ENCODE results near the gene PAH. TPM values are rescaled to one million over a fixed set of nuclear protein-coding genes. Genes with fewer than 3 reads are reported as not detected.

Gene PAH
- total RNA-seq, 1 experiment from 2014 or later = not detected

DNA sequence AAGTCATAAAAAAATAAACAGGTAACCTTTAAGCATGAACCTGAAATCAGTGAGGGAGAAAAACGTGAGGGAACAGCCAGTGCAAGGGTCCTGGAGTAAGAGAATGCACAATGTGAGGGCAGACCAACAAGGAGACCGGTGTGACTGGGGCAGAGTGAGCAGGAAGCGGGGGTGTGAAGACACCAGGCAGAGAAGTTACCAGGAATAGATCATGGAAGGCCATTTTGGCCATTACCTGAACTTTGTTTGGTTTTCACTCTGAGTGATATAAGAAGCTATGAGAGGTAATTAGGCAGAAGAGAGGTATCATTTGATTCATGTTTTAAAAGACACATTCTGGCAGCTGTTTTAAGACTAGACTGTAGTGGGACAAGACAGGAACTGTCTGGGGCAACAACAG is 15.0 kb downstream of the PAH start:
- Histone ChIP-seq H3K27ac (ENCODE audit: low read depth, low read length, poor library complexity, severe bottlenecking) (no peak overlapping the region), H3K4me1 (ENCODE audit: insufficient read depth, low read length, poor library complexity, severe bottlenecking) (no peaks in the 10 kb centered on the region), H3K36me3 (ENCODE audit: insufficient read depth, low read length, poor library complexity, severe bottlenecking) (no peaks in the 10 kb centered on the region), H3K4me3 (ENCODE audit: low read depth, low read length, poor library complexity, severe bottlenecking) (no peak overlapping the region), H3K27me3 (replicated peaks; ENCODE audit: insufficient read depth, low read depth, low read length, poor library complexity) (peaks cover 38% of the 10 kb centered on the region), H3K9me3 (ENCODE audit: low read depth, low read length, poor library complexity, severe bottlenecking) (no peaks in the 10 kb centered on the region)
- no peak for DNase-seq (ENCODE audit: low spot score)
- ChIA-PET POLR2A (ENCODE audit: low non-redundant PET) (no interaction called here), CTCF (no interaction called here)
- intact Hi-C loops (cut with micrococcal nuclease; ENCODE audit: unreplicated experiment) = no loop called here
- BruUV-seq (replicated peaks) = no TSS peak
- TF ChIP-seq, protein P1, sequence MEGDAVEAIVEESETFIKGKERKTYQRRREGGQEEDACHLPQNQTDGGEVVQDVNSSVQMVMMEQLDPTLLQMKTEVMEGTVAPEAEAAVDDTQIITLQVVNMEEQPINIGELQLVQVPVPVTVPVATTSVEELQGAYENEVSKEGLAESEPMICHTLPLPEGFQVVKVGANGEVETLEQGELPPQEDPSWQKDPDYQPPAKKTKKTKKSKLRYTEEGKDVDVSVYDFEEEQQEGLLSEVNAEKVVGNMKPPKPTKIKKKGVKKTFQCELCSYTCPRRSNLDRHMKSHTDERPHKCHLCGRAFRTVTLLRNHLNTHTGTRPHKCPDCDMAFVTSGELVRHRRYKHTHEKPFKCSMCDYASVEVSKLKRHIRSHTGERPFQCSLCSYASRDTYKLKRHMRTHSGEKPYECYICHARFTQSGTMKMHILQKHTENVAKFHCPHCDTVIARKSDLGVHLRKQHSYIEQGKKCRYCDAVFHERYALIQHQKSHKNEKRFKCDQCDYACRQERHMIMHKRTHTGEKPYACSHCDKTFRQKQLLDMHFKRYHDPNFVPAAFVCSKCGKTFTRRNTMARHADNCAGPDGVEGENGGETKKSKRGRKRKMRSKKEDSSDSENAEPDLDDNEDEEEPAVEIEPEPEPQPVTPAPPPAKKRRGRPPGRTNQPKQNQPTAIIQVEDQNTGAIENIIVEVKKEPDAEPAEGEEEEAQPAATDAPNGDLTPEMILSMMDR (conservative IDR thresholded peaks at IDR 0.05; ENCODE audit: low read depth, low read length) = no peak

DNA sequence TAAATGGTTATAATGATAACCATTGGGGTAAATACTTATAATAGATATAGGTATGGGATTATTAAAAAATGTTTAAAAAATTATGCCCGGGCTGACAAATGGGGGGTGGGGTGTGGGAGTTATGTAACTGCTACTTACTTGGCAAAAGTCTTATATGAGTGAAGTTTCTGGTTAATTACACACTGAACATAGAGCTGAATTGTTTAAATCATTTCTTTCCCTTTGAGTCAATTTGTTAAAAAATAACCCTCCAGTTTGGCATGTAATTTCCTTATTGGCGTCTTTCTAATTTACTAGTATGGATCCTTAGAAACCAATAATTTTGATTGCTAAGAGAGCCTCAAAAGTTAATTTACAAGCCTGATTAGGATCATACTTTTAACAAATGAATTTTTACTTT is 16.7 kb downstream of the PAH start:
- ChIA-PET POLR2A (ENCODE audit: low non-redundant PET) (no interaction called here), CTCF (interaction anchor here (0.7 kb wide), 1 partner anchor 1069 kb away, joined by 8 read pairs; no protein-coding TSS in a partner anchor)
- BruUV-seq (replicated peaks) = no TSS peak
- H3K27ac ChIP-seq (ENCODE audit: low read depth, low read length, poor library complexity, severe bottlenecking) = no peak overlapping the region
- intact Hi-C loops (cut with micrococcal nuclease; ENCODE audit: unreplicated experiment) = no loop called here
- H3K36me3 ChIP-seq (ENCODE audit: insufficient read depth, low read length, poor library complexity, severe bottlenecking) = no peaks in the 10 kb centered on the region
- no peak overlapping the region for H3K4me3 ChIP-seq (ENCODE audit: low read depth, low read length, poor library complexity, severe bottlenecking)
- TF ChIP-seq EZH2 (IDR thresholded peaks at IDR 0.05; ENCODE audit: borderline replicate concordance, low read depth, low read length, poor library complexity, severe bottlenecking) = no peak
- TF ChIP-seq, protein P1 (conservative IDR thresholded peaks at IDR 0.05; ENCODE audit: low read depth, low read length) = no peak
- DNase-seq (ENCODE audit: low spot score) = no peak
- H3K9me3 ChIP-seq (ENCODE audit: low read depth, low read length, poor library complexity, severe bottlenecking) = no peaks in the 10 kb centered on the region
- no peaks in the 10 kb centered on the region for H3K4me1 ChIP-seq (ENCODE audit: insufficient read depth, low read length, poor library complexity, severe bottlenecking)
- H3K27me3 ChIP-seq (replicated peaks; ENCODE audit: insufficient read depth, low read depth, low read length, poor library complexity) = peaks cover 26% of the 10 kb centered on the region

- ChIA-PET POLR2A (ENCODE audit: low non-redundant PET) (no interaction called here), CTCF (no interaction called here)
- peaks cover 11% of the 10 kb centered on the region for H3K27me3 ChIP-seq (replicated peaks; ENCODE audit: insufficient read depth, low read depth, low read length, poor library complexity)
- TF ChIP-seq, protein P1 (conservative IDR thresholded peaks at IDR 0.05; ENCODE audit: low read depth, low read length) = 0 out of 2 replicates have a peak, but pooled peaks have one; percentile 18
- TF ChIP-seq EZH2 (IDR thresholded peaks at IDR 0.05; ENCODE audit: borderline replicate concordance, low read depth, low read length, poor library complexity, severe bottlenecking) = no peak
- no peaks in the 10 kb centered on the region for H3K4me1 ChIP-seq (ENCODE audit: insufficient read depth, low read length, poor library complexity, severe bottlenecking)
- intact Hi-C loops (cut with micrococcal nuclease; ENCODE audit: unreplicated experiment) = no loop called here
- BruUV-seq (replicated peaks) = no TSS peak
- DNase-seq (ENCODE audit: low spot score) = no peak
- H3K36me3 ChIP-seq (ENCODE audit: insufficient read depth, low read length, poor library complexity, severe bottlenecking) = no peaks in the 10 kb centered on the region
- H3K4me3 ChIP-seq (ENCODE audit: low read depth, low read length, poor library complexity, severe bottlenecking) = no peak overlapping the region
- H3K9me3 ChIP-seq (ENCODE audit: low read depth, low read length, poor library complexity, severe bottlenecking) = no peaks in the 10 kb centered on the region
- H3K27ac ChIP-seq (ENCODE audit: low read depth, low read length, poor library complexity, severe bottlenecking) = no peak overlapping the region
These were observed 21.0 kb downstream of the PAH start for GRCh38 chr12:102896067-102896466.
